NB4 (cell line): ENCODE results near the gene SKOR1.

Source experiments
- MYC ChIP-seq: IDR thresholded peaks from 2 replicates; pipeline ENCODE4 v1.6.1; 2011; ENCODE audit warnings: low read depth, low read length
- POLR2A ChIP-seq: IDR thresholded peaks from 2 replicates; pipeline ENCODE4 v1.6.1; 2011; ENCODE audit warnings: mild to moderate bottlenecking; ENCODE audit not compliant: insufficient read length; ENCODE audit errors: extremely low read depth
- TF ChIP-seq, protein P1 (sequence below): IDR thresholded peaks from one replicate; pipeline ENCODE4 v1.5.1; 2012; ENCODE audit warnings: low read depth, low read length

DNA sequence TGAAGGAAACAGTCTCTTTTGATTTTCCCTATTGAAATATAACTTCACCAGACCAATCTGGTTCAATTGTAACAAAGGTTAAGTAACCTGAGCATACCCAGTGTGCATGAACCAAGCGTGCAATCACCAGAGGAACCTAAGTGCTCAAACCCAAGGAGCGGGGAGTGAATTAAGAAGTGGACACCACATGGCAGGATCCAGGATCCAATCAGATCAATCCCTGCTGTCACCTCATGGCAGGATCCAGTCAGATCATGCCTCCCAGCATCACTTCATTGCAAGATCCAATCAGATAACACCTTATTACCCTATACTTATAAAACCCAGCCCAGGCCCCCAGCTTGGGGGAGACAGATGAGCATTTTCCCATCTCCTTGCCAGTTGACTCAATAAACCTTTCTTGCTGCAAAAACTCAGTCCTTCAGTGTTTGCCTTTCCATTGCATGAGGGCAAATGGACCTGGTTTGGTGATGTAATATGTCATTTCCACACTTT is 53.5 kb downstream of the SKOR1 start:
- TF ChIP-seq, protein P1, sequence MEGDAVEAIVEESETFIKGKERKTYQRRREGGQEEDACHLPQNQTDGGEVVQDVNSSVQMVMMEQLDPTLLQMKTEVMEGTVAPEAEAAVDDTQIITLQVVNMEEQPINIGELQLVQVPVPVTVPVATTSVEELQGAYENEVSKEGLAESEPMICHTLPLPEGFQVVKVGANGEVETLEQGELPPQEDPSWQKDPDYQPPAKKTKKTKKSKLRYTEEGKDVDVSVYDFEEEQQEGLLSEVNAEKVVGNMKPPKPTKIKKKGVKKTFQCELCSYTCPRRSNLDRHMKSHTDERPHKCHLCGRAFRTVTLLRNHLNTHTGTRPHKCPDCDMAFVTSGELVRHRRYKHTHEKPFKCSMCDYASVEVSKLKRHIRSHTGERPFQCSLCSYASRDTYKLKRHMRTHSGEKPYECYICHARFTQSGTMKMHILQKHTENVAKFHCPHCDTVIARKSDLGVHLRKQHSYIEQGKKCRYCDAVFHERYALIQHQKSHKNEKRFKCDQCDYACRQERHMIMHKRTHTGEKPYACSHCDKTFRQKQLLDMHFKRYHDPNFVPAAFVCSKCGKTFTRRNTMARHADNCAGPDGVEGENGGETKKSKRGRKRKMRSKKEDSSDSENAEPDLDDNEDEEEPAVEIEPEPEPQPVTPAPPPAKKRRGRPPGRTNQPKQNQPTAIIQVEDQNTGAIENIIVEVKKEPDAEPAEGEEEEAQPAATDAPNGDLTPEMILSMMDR, result no peak
- TF ChIP-seq POLR2A (no peak), MYC (no peak)
